ENCODE results near the gene ZNF18. TPM values are rescaled to one million over a fixed set of nuclear protein-coding genes. Genes with fewer than 3 reads are reported as not detected.

ZNF18 gene
- polyA plus RNA-seq, 3 donors: 4.0 to 8.9 (median 5.4) TPM

- no peaks in the 10 kb centered on the region for H3K9me3 ChIP-seq (replicated peaks in 1 of 2; ENCODE audit: control insufficient read depth in 1 of 2, insufficient read depth in 1 of 2, low read length in 2 of 2)
- no peak overlapping the region for H3K4me3 ChIP-seq (replicated peaks in 1 of 3; ENCODE audit: low read depth in 2 of 3, low read length in 3 of 3)
- no peak overlapping the region for H3K9ac ChIP-seq (ENCODE audit: insufficient read depth, low read length, poor library complexity, severe bottlenecking)
- H3K79me2 ChIP-seq (ENCODE audit: insufficient read depth, low read length): peaks cover 63% of the 10 kb centered on the region
- H3K36me3 ChIP-seq (replicated peaks in 1 of 2; ENCODE audit: control insufficient read depth in 1 of 2, insufficient read depth in 2 of 2, low read length in 2 of 2): peaks cover 3 to 10% of the 10 kb centered on the region in 2 donors
- no CpG with 5 or more reads among the region's 1 CpG for WGBS (ENCODE audit: insufficient coverage)
- H3K27ac Mint-ChIP-seq: no peak overlapping the region
- H3K9me3 Mint-ChIP-seq: peaks cover 0 to 3% (median 0%) of the 10 kb centered on the region in 7 donors
- H4K20me1 ChIP-seq (ENCODE audit: insufficient read depth, low read length): peaks cover 82% of the 10 kb centered on the region
- intact Hi-C loops (cut with micrococcal nuclease): no loop called here
- H3K4me2 ChIP-seq (replicated peaks; ENCODE audit: extremely low read depth, low read length, poor library complexity, severe bottlenecking): no peak overlapping the region
- H3K36me3 Mint-ChIP-seq: peaks cover 10 to 19% of the 10 kb centered on the region in 2 donors
- no peak overlapping the region for H2AFZ ChIP-seq (ENCODE audit: insufficient read depth, low read depth, low read length, poor library complexity, severe bottlenecking)
- no peak for DNase-seq
- no peak for TF ChIP-seq CTCF (IDR thresholded peaks at IDR 0.05)
- no peak overlapping the region for H3K27ac ChIP-seq (ENCODE audit: low read depth in 1 of 2, low read length in 2 of 2)
- H3K4me1 Mint-ChIP-seq: peaks cover 12% of the 10 kb centered on the region
- no peaks in the 10 kb centered on the region for H3K27me3 ChIP-seq (ENCODE audit: control insufficient read depth in 2 of 2, insufficient read depth in 2 of 2, low read length in 2 of 2)
- peaks cover 0 to 6% of the 10 kb centered on the region in 2 donors for H3K4me1 ChIP-seq (ENCODE audit: control insufficient read depth in 1 of 2, insufficient read depth in 2 of 2, low read length in 2 of 2)
- no peaks in the 10 kb centered on the region for H3K27me3 Mint-ChIP-seq (ENCODE audit: low read depth in 3 of 3)
- no peak overlapping the region for H3K4me3 Mint-ChIP-seq
These were observed 38.4 kb upstream of the ZNF18 start for GRCh38 chr17:12035673-12036072.

- peaks cover 82% of the 10 kb centered on the region for H4K20me1 ChIP-seq (ENCODE audit: insufficient read depth, low read length)
- no peaks in the 10 kb centered on the region for H3K9me3 ChIP-seq (replicated peaks in 1 of 2; ENCODE audit: control insufficient read depth in 1 of 2, insufficient read depth in 1 of 2, low read length in 2 of 2)
- no peak for TF ChIP-seq CTCF (IDR thresholded peaks at IDR 0.05)
- Mint-ChIP-seq H3K4me1 (peaks cover 16% of the 10 kb centered on the region), H3K9me3 (peaks cover 0 to 3% (median 0%) of the 10 kb centered on the region in 7 donors), H3K27me3 (ENCODE audit: low read depth in 3 of 3) (no peaks in the 10 kb centered on the region), H3K27ac (no peak overlapping the region), H3K36me3 (peaks cover 10 to 21% of the 10 kb centered on the region in 2 donors), H3K4me3 (no peak overlapping the region)
- no CpG with 5 or more reads among the region's 4 CpGs for WGBS (ENCODE audit: insufficient coverage)
- peaks cover 0 to 6% of the 10 kb centered on the region in 2 donors for H3K4me1 ChIP-seq (ENCODE audit: control insufficient read depth in 1 of 2, insufficient read depth in 2 of 2, low read length in 2 of 2)
- no peak overlapping the region for H3K4me2 ChIP-seq (replicated peaks; ENCODE audit: extremely low read depth, low read length, poor library complexity, severe bottlenecking)
- peaks cover 3 to 10% of the 10 kb centered on the region in 2 donors for H3K36me3 ChIP-seq (replicated peaks in 1 of 2; ENCODE audit: control insufficient read depth in 1 of 2, insufficient read depth in 2 of 2, low read length in 2 of 2)
- no peak overlapping the region for H2AFZ ChIP-seq (ENCODE audit: insufficient read depth, low read depth, low read length, poor library complexity, severe bottlenecking)
- no peak overlapping the region for H3K27ac ChIP-seq (ENCODE audit: low read depth in 1 of 2, low read length in 2 of 2)
- no peaks in the 10 kb centered on the region for H3K27me3 ChIP-seq (ENCODE audit: control insufficient read depth in 2 of 2, insufficient read depth in 2 of 2, low read length in 2 of 2)
- H3K9ac ChIP-seq (ENCODE audit: insufficient read depth, low read length, poor library complexity, severe bottlenecking): no peak overlapping the region
- no peak for DNase-seq
- H3K4me3 ChIP-seq (replicated peaks in 1 of 3; ENCODE audit: low read depth in 2 of 3, low read length in 3 of 3): no peak overlapping the region
- H3K79me2 ChIP-seq (ENCODE audit: insufficient read depth, low read length): peaks cover 64% of the 10 kb centered on the region
- intact Hi-C loops (cut with micrococcal nuclease): no loop called here
These were observed 37.3 kb upstream of the ZNF18 start for GRCh38 chr17:12034538-12034937.

Measured in CD14-positive monocyte (primary cell).